ENCODE results near the gene UBE4B. TPM values are rescaled to one million over a fixed set of nuclear protein-coding genes. Genes with fewer than 3 reads are reported as not detected.
"Not testable (repeated sequence)": the region's sequence is repeated elsewhere in the genome, so short reads cannot be mapped to it uniquely, and the experiment has no call there.

The UBE4B gene
- total RNA-seq, 2 donors from 2014 or later, result 34.3 to 36.8 TPM

DNA sequence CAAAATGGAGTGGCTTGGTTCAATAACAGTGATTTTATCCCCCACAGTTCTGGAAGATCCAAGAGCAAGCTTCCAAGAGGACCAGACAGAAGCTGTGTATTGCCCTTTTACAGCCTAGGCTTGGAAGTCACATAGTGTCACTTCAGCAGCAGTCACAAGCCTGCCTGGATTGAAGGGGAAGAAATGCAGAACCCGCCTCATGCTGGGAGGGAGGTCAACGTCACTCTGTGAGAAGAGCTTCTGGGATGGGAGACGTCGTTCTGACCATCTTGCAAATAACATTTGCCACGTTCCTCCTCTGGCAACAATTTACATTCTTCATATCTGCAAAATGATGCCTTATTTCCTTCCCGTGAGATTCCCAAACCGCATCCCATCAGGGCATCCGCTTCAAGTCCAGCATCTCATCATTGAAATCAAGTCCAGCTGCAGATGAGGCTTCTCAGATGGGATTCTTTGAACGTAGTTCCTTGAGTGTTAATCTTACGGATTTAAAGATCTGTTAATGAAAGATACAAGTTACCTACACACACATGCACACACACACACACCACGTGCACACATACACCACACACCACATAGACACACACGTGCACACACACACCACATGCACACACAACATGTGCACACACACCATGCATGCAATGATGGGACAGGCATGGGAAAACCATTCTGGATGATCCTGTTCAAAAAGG lies 153.7 kb downstream of the UBE4B start:
- no peak for ATAC-seq
- H3K9me3 ChIP-seq (ENCODE audit: control insufficient read depth, low read length, poor library complexity, severe bottlenecking), result no peaks in the 10 kb centered on the region
- Mint-ChIP-seq H3K36me3 (ENCODE audit: low read depth) (no peaks in the 10 kb centered on the region), H3K4me3 (no peak overlapping the region), H3K27ac (no peak overlapping the region), H3K4me1 (no peaks in the 10 kb centered on the region), H3K27me3 (no peaks in the 10 kb centered on the region)
- no peak for DNase-seq

DNA sequence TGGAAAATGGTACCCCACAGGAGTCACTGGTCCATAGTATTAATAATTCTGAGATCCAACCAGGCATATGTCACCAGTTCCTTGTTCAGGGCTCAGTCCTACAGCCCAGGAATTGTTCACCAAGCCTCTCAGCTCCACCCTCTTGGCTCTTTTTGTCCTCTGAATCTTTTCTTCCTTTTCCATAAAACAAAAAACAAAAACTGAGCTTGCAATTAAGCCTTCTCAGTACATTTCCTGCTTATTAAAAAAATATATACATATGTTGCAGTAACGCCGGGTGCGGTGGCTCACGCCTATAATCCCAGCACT lies 154.2 kb downstream of the UBE4B start:
- Mint-ChIP-seq H3K27ac (no peak overlapping the region), H3K4me3 (peak overlapping the region; percentile 21), H3K4me1 (no peaks in the 10 kb centered on the region), H3K27me3 (no peaks in the 10 kb centered on the region), H3K36me3 (ENCODE audit: low read depth) (no peaks in the 10 kb centered on the region)
- H3K9me3 ChIP-seq (ENCODE audit: control insufficient read depth, low read length, poor library complexity, severe bottlenecking), result no peaks in the 10 kb centered on the region
- DNase-seq, result no peak
- ATAC-seq, result no peak

DNA sequence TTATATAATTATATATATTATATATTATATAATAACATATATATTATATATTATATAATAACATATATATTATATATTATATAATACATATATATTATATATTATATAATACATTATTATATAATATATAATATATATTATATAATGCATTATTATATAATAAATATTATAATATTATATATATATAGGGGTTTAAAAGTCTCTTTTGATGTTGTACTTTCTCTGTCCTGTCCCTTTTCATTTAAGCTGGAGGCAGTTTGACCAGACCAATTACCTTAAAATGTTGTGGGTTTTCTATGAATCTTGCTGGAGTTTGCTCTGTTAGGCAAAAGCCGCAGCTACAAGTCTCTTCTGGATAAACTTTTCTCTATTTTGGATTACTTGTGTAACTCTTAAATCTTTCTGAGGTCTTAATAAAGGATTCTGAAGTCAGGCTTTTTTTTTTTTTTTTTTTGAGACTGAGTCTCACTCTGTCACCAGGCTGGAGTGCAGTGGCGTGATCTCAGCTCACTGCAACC lies 155.4 kb downstream of the UBE4B start:
- Mint-ChIP-seq H3K36me3 (ENCODE audit: low read depth) (no peaks in the 10 kb centered on the region), H3K27me3 (no peaks in the 10 kb centered on the region), H3K27ac (no peak overlapping the region), H3K4me3 (no peak overlapping the region), H3K4me1 (no peaks in the 10 kb centered on the region)
- no peak for ATAC-seq
- no peak for DNase-seq
- no peaks in the 10 kb centered on the region for H3K9me3 ChIP-seq (ENCODE audit: control insufficient read depth, low read length, poor library complexity, severe bottlenecking)

DNA sequence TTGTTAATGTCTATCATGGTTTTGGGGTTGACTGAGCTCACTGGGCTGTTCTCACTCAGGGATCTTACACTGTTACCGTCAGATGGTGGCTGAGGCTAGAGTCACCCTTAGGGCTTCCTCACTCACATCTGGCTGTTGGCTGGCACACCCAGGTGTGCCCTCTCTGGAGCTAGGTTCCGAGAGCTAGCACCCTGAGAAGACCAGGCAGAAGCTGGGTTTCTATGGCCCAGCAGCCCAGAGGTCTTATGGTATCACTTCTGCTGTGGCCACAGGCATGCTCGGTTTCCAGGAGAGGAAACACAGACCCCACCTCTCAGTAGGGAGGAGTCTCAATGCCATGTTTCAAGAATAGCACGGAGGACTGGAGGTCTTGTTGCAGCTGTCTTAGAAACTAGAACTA lies 156.9 kb downstream of the UBE4B start:
- no peak for ATAC-seq

DNA sequence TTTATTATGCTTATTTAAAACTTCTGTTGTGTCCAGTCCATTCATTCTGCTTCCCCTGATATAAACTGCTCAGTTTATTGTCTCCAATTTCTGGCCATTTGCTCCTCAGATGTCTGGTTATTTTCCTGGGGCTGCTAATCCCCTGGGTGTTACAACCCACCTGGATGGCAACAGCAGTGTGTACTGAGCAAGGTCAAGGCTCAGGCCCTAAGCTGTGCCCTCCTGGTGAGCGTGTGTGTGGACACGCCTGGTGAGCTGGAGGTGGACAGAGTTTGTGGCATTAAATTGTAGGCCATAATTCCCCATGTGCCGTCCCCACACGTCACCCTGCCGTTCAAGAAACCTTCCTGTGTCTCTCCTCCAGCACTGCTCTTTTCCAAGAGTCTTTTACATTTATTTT lies 159.5 kb downstream of the UBE4B start:
- no peak overlapping the region for H3K4me3 Mint-ChIP-seq
- no peak for ATAC-seq
- peaks cover 2% of the 10 kb centered on the region for H3K4me1 Mint-ChIP-seq

More for the DNA sequence above, 156.9 kb downstream of the UBE4B start:
- H3K4me3 Mint-ChIP-seq, result no peak overlapping the region
- H3K27me3 Mint-ChIP-seq, result peaks cover 11% of the 10 kb centered on the region
- no peak for DNase-seq
- no peaks in the 10 kb centered on the region for H3K36me3 Mint-ChIP-seq (ENCODE audit: low read depth)
- H3K4me1 Mint-ChIP-seq, result peaks cover 2% of the 10 kb centered on the region
- H3K27ac Mint-ChIP-seq, result no peak overlapping the region
- no peaks in the 10 kb centered on the region for H3K9me3 ChIP-seq (ENCODE audit: control insufficient read depth, low read length, poor library complexity, severe bottlenecking)

DNA sequence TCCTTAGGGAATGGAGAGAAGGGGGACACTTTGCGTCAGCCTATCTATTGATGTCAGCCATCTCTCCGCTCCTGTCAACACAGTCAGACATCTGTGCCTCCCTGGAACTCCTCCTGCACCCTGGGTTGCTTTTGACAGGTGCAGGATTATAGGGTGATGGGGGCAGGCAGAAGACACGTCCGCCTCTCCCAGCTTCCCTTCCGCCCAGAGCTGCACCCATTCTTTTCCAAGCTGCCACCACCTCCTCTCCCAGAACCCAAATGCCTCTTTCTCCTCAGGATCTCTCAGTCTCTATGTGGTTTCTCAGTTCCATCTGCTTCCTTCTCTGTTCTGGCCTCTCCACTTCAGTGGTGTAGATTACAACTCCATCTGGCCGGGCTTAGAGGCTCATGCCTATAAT lies 160.5 kb downstream of the UBE4B start:
- Mint-ChIP-seq H3K36me3 (ENCODE audit: low read depth) (no peaks in the 10 kb centered on the region), H3K4me3 (no peak overlapping the region), H3K27me3 (peaks cover 11% of the 10 kb centered on the region), H3K27ac (no peak overlapping the region), H3K4me1 (peaks cover 2% of the 10 kb centered on the region)
- H3K9me3 ChIP-seq (ENCODE audit: control insufficient read depth, low read length, poor library complexity, severe bottlenecking), result no peaks in the 10 kb centered on the region
- ATAC-seq (no peak), DNase-seq (no peak)

More for the DNA sequence above, 159.5 kb downstream of the UBE4B start:
- H3K9me3 ChIP-seq (ENCODE audit: control insufficient read depth, low read length, poor library complexity, severe bottlenecking), result no peaks in the 10 kb centered on the region
- H3K36me3 Mint-ChIP-seq (ENCODE audit: low read depth), result no peaks in the 10 kb centered on the region
- H3K27ac Mint-ChIP-seq, result no peak overlapping the region
- no peak for DNase-seq
- peaks cover 11% of the 10 kb centered on the region for H3K27me3 Mint-ChIP-seq

DNA sequence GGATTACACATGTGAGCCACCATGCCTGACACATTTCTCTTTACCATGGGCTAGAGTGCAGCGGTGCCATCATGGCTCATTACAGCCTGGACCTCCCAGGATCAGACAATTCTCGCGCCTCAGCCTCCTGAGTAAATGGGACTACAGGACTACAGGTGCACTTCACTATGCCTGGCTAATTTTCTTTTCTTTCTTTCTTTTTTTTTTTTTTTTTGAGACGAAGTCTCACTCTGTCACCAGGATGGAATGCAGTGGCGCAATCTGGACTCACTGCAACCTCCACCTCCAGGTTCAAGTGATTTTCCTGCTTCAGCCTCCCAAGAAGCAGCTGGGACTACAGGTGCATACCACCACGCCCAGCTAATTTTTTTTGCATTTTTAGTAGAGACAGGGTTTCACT lies 162.8 kb downstream of the UBE4B start:
- no peak for ATAC-seq
- no peak for DNase-seq
- Mint-ChIP-seq H3K27me3 (peaks cover 11% of the 10 kb centered on the region), H3K4me3 (no peak overlapping the region), H3K27ac (no peak overlapping the region), H3K4me1 (peaks cover 2% of the 10 kb centered on the region), H3K36me3 (ENCODE audit: low read depth) (no peaks in the 10 kb centered on the region)
- no peaks in the 10 kb centered on the region for H3K9me3 ChIP-seq (ENCODE audit: control insufficient read depth, low read length, poor library complexity, severe bottlenecking)

DNA sequence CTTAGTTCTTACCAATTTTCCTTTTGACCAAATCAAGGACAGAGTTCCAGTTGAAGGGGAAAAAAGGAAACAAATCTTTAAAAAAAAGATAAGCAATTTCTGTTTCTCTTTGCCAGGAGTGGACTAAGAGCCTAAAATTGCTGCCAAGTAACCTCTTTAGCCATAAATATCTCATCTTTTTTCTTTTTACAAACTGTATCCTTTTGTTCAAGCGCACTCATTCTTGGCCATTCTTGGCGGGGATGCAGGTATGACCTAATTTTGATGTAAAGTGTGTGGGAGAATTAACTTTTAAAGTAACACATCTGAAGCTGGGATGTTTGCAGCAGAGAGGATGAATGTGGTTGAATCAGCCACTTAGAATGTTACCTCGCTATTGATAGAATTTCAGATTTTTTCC lies 164.2 kb downstream of the UBE4B start:
- no peak overlapping the region for H3K4me3 Mint-ChIP-seq
- H3K27me3 Mint-ChIP-seq, result peaks cover 17% of the 10 kb centered on the region
- no peak for ATAC-seq
- no peaks in the 10 kb centered on the region for H3K36me3 Mint-ChIP-seq (ENCODE audit: low read depth)
- peaks cover 2% of the 10 kb centered on the region for H3K4me1 Mint-ChIP-seq
- H3K27ac Mint-ChIP-seq, result no peak overlapping the region
- no peaks in the 10 kb centered on the region for H3K9me3 ChIP-seq (ENCODE audit: control insufficient read depth, low read length, poor library complexity, severe bottlenecking)
- no peak for DNase-seq

DNA sequence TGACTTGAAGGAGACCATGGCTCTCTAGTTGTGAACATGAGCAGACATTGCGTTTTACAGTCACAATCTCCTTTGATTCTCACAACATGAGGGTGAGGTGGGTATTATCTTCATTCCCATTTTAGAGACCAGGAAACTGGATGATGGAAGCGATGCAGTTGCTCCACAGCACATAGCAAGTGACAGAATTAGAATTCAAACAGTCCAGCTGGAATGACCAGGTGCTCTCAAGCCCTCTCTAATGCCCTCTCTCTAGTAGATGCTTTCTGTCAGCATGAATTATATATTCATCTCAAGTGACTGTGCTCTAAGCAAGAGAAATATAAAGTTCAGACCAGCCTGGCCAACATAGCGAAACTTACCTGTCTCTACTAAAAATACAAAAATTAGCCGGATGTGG lies 167.9 kb downstream of the UBE4B start:
- Mint-ChIP-seq H3K4me3 (no peak overlapping the region), H3K36me3 (ENCODE audit: low read depth) (no peaks in the 10 kb centered on the region), H3K4me1 (no peaks in the 10 kb centered on the region), H3K27me3 (peaks cover 6% of the 10 kb centered on the region), H3K27ac (no peak overlapping the region)
- ATAC-seq (no peak), DNase-seq (no peak)
- no peaks in the 10 kb centered on the region for H3K9me3 ChIP-seq (ENCODE audit: control insufficient read depth, low read length, poor library complexity, severe bottlenecking)

DNA sequence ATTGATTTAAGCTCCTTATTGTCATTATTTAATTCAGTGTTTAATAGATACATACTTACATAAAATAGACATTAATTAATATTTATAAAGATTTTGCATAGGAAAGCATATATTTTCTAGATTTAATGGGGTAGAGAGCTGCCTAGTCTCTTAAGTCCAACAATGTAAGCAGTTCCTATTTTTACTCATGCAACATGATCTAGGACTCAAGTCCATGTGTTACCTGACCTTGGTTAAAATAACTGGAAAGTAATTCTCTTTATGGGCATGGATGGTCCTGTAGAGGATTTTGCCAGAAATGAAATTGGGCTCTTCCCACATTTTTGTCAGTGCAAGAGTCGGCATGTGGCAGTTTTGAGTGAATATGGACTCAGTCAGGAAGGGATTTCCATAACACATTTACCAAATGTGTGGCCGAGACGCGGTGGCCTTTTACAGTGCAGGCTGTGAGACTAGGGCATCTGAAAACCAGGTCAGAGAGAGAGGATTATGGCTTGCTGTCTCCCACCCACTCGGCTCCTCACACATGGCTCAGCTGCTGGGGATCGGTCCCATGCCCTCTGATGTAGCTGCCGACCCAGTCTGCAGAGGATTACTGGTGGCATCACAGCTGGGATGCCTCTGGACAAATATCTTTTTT lies 171.4 kb downstream of the UBE4B start:
- peaks cover 6% of the 10 kb centered on the region for H3K27me3 Mint-ChIP-seq
- no peaks in the 10 kb centered on the region for H3K36me3 Mint-ChIP-seq (ENCODE audit: low read depth)
- no peak overlapping the region for H3K27ac Mint-ChIP-seq
- H3K9me3 ChIP-seq (ENCODE audit: control insufficient read depth, low read length, poor library complexity, severe bottlenecking), result no peaks in the 10 kb centered on the region
- H3K4me1 Mint-ChIP-seq, result no peaks in the 10 kb centered on the region
- DNase-seq, result no peak
- ATAC-seq, result no peak
- H3K4me3 Mint-ChIP-seq, result no peak overlapping the region

DNA sequence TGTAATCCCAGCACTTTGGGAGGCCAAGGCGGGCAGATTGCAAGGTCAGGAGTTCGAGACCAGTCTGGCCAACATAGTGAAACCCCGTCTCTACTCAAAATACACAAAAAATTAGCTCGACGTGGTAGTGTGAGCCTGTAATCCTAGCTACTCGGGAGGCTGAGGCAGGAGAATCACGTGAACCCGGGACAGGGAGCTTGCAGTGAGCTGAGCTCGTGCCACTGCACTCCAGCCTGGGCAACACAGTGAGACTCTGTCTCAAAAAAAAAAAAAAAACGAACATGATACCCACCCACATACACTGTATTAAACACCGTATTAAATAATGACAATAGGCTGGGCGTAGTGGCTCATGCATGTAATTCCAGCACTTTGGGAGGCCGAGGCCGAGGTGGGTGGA lies 172.4 kb downstream of the UBE4B start:
- not testable (repeated sequence) for H3K9me3 ChIP-seq (ENCODE audit: control insufficient read depth, low read length, poor library complexity, severe bottlenecking); DNase-seq; H3K4me3 Mint-ChIP-seq; H3K27ac Mint-ChIP-seq; H3K4me1 Mint-ChIP-seq; ATAC-seq; H3K36me3 Mint-ChIP-seq (ENCODE audit: low read depth); H3K27me3 Mint-ChIP-seq

DNA sequence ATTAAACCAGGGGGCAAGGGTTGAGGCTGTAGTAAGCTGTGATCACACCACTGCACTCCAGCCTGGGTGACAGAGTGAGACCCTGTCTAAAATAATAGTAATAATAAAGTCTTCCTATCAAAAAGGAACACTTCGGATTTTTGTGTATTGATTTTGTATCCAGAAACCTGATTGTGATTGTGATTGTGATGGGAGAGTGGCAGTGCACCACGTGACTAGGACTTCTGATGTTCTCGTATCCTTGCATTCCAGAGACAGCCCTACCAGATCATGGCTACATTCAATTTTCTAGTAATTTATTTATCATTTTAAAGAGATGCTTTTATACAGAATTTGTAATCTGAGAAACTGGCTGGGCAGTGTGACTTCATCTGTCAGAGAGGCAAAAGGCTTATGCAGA lies 175.1 kb downstream of the UBE4B start:
- DNase-seq (no peak), ATAC-seq (no peak)
- H3K36me3 Mint-ChIP-seq (ENCODE audit: low read depth), result no peaks in the 10 kb centered on the region
- no peaks in the 10 kb centered on the region for H3K27me3 Mint-ChIP-seq
- H3K9me3 ChIP-seq (ENCODE audit: control insufficient read depth, low read length, poor library complexity, severe bottlenecking), result no peaks in the 10 kb centered on the region
- no peak overlapping the region for H3K27ac Mint-ChIP-seq
- no peak overlapping the region for H3K4me3 Mint-ChIP-seq
- H3K4me1 Mint-ChIP-seq, result peaks cover 13% of the 10 kb centered on the region

DNA sequence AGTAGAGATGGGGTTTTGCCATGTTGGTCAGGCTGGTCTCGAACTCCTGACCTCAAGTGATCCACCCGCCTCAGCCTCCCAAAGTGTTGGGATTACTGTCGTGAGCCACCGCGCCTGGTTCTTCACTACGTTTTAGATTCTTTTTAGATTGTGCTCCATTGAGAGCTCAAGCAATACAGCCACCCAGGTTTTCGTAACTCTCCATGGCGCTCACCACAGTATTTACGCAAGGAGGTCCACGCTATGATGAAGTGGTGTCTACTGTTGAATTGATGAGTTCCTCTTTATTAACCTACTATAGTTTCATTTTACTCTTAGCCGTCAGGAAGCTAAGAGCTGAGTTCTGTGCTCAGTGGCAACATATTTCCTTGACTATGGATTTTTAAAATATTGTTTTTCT lies 175.8 kb downstream of the UBE4B start:
- no peak for ATAC-seq
- H3K4me3 Mint-ChIP-seq, result peak overlapping the region; percentile 57
- no peaks in the 10 kb centered on the region for H3K9me3 ChIP-seq (ENCODE audit: control insufficient read depth, low read length, poor library complexity, severe bottlenecking)
- H3K27me3 Mint-ChIP-seq, result no peaks in the 10 kb centered on the region
- no peak for DNase-seq
- peaks cover 18% of the 10 kb centered on the region for H3K4me1 Mint-ChIP-seq
- H3K36me3 Mint-ChIP-seq (ENCODE audit: low read depth), result no peaks in the 10 kb centered on the region
- H3K27ac Mint-ChIP-seq, result peak overlapping the region; percentile 45

DNA sequence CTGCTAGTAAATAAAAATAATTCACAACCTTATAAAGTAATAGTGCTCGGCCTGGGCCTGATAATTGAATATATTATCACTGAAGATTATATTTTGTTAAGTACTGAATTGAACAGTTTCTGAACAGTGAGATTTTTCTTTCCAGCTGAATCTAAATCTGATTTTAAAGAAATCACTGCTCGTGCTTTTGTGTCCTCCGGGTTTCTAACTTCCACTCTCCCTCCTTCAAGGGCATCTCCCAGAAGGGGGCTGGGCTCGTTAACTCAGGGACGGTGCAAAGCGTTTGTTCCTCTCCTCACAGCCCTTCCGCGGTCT lies 176.8 kb downstream of the UBE4B start:
- Mint-ChIP-seq H3K27ac (peak overlapping the region; percentile 45), H3K4me3 (peak overlapping the region; percentile 94), H3K36me3 (ENCODE audit: low read depth) (no peaks in the 10 kb centered on the region), H3K4me1 (peaks cover 19% of the 10 kb centered on the region), H3K27me3 (no peaks in the 10 kb centered on the region)
- no peaks in the 10 kb centered on the region for H3K9me3 ChIP-seq (ENCODE audit: control insufficient read depth, low read length, poor library complexity, severe bottlenecking)
- DNase-seq, result no peak
- no peak for ATAC-seq

Measured in T-helper 17 cell (primary cell).